Coronary artery (tissue), 2 donors: ENCODE data around the gene ACR.

Source experiments
- DNase-seq: peaks from one replicate; pipeline ENCODE4 v3.0.0-alpha.2; 2017; ENCODE audit warnings: low spot score
- H3K27ac ChIP-seq, 2 donors: fragments of 200-600 bp; sonication (generic); one replicate each; pipeline ENCODE4 v1.5.1; 2016 to 2019
- H3K4me3 ChIP-seq: fragments of 200-600 bp; sonication (generic); 2 replicates; pipeline ENCODE4 v1.5.1; 2016; ENCODE audit warnings: mild to moderate bottlenecking, moderate library complexity
- CTCF ChIP-seq: fragments of 200-600 bp; sonication (generic); IDR thresholded peaks from one replicate; pipeline ENCODE4 v1.5.1; 2019; ENCODE audit warnings: antibody characterized with exemption

Gene ACR

GRCh38 chr22:50722716-50723428 is 15.1 kb upstream of the ACR start:
- Histone ChIP-seq H3K4me3 (no peak overlapping the region), H3K27ac (no peak overlapping the region)
- DNase-seq = no peak
- TF ChIP-seq CTCF = no peak

GRCh38 chr22:50723991-50724390 is 14.0 kb upstream of the ACR start:
- DNase-seq = no peak
- no peak overlapping the region for H3K27ac ChIP-seq
- no peak overlapping the region for H3K4me3 ChIP-seq
- no peak for TF ChIP-seq CTCF

- Histone ChIP-seq H3K4me3 (no peak overlapping the region), H3K27ac (no peak overlapping the region)
- no peak for TF ChIP-seq CTCF
- DNase-seq = no peak
Measured at GRCh38 chr22:50724616-50725015, 13.4 kb upstream of the ACR start.

GRCh38 chr22:50725597-50725996 is 12.4 kb upstream of the ACR start:
- DNase-seq = no peak

GRCh38 chr22:50726643-50727340 is 11.2 kb upstream of the ACR start:
- no peak for DNase-seq
- H3K27ac ChIP-seq = no peak overlapping the region
- no peak for TF ChIP-seq CTCF
- no peak overlapping the region for H3K4me3 ChIP-seq

More at GRCh38 chr22:50725597-50725996, 12.4 kb upstream of the ACR start:
- no peak overlapping the region for H3K4me3 ChIP-seq
- no peak overlapping the region for H3K27ac ChIP-seq
- no peak for TF ChIP-seq CTCF

- no peak overlapping the region for H3K4me3 ChIP-seq
- H3K27ac ChIP-seq = no peak overlapping the region
- DNase-seq = no peak
- TF ChIP-seq CTCF = no peak
Measured at GRCh38 chr22:50727678-50728522, 10.1 kb upstream of the ACR start.
